GM12865 (cell line): ENCODE data around the gene RPP25.

Experiments used
- DNase-seq: peaks from one replicate; pipeline ENCODE4 v3.0.0; 2010; ENCODE audit warnings: low read depth
- H3K4me3 ChIP-seq: 2 replicates; pipeline ENCODE4 v1.5.1; 2011; ENCODE audit warnings: mild to moderate bottlenecking, low read depth, low read length, control low read depth
- CTCF ChIP-seq: IDR thresholded peaks from 2 replicates; pipeline ENCODE4 v1.5.1; 2011; ENCODE audit warnings: low read length, control low read depth, low read depth, inconsistent platforms; ENCODE audit not compliant: insufficient read depth; ENCODE audit errors: missing control alignments

The RPP25 gene

GRCh38 chr15:74983725-74984231 lies 27.2 kb upstream of the RPP25 start:
- no peak for TF ChIP-seq CTCF
- DNase-seq = peak; percentile 70
- H3K4me3 ChIP-seq = no peak overlapping the region

- no peak for DNase-seq
- TF ChIP-seq CTCF = no peak
- no peak overlapping the region for H3K4me3 ChIP-seq
Observed at GRCh38 chr15:74982183-74982582, 25.6 kb upstream of the RPP25 start.

GRCh38 chr15:74978503-74978902 lies 21.9 kb upstream of the RPP25 start:
- H3K4me3 ChIP-seq = no peak overlapping the region
- no peak for DNase-seq
- TF ChIP-seq CTCF = no peak

GRCh38 chr15:74978077-74978476 lies 21.5 kb upstream of the RPP25 start:
- no peak for TF ChIP-seq CTCF
- no peak overlapping the region for H3K4me3 ChIP-seq
- DNase-seq = no peak

- no peak for TF ChIP-seq CTCF
- no peak overlapping the region for H3K4me3 ChIP-seq
- DNase-seq = no peak
Observed at GRCh38 chr15:74977599-74977998, 21.0 kb upstream of the RPP25 start.

- TF ChIP-seq CTCF = no peak
- DNase-seq = no peak
- no peak overlapping the region for H3K4me3 ChIP-seq
Observed at GRCh38 chr15:74976159-74976558, 19.6 kb upstream of the RPP25 start.

GRCh38 chr15:74967670-74968069 lies 11.1 kb upstream of the RPP25 start:
- H3K4me3 ChIP-seq = no peak overlapping the region
- DNase-seq = no peak
- no peak for TF ChIP-seq CTCF
